ENCODE data around the gene SGSM1. TPM values are rescaled to one million over a fixed set of nuclear protein-coding genes. Genes with fewer than 3 reads are reported as not detected.

SGSM1 gene
- polyA plus RNA-seq, 1 of the 3 experiments (the other 2 are of a cell fraction): 0.15 TPM

GRCh38 chr22:24796860-24797259, 9.2 kb upstream of the SGSM1 start:
- H3K36me3 ChIP-seq (replicated peaks in 1 of 2; ENCODE audit: control insufficient read depth in 1 of 2, insufficient read depth in 2 of 2, low read length in 1 of 2): no peaks in the 10 kb centered on the region
- WGBS (ENCODE audit: low lambda C conversion rate): 50% methylated on average over 4 of the region's 4 CpGs
- H3K79me2 ChIP-seq (ENCODE audit: insufficient read depth): no peaks in the 10 kb centered on the region
- H3K9me3 ChIP-seq: no peaks in the 10 kb centered on the region
- no peak overlapping the region for H3K9ac ChIP-seq
- H2AFZ ChIP-seq (ENCODE audit: low read depth): no peak overlapping the region
- no peaks in the 10 kb centered on the region for H3F3A ChIP-seq (replicated peaks; ENCODE audit: insufficient read depth)
- H3K27me3 ChIP-seq (ENCODE audit: insufficient read depth): no peaks in the 10 kb centered on the region
- no peaks in the 10 kb centered on the region for H3K9me2 ChIP-seq
- no peaks in the 10 kb centered on the region for H4K20me1 ChIP-seq (ENCODE audit: insufficient read depth)
- CTCF ChIA-PET: no interaction called here
- TF ChIP-seq FOXM1 (IDR thresholded peaks at IDR 0.05; ENCODE audit: low read depth) (no peak), FOXJ3 (CRISPR knock-in tag; IDR thresholded peaks at IDR 0.05) (no peak), MEF2A (IDR thresholded peaks at IDR 0.05; ENCODE audit: borderline replicate concordance, low read depth) (no peak), RFX5 (IDR thresholded peaks at IDR 0.05; ENCODE audit: low read length) (no peak), EZH2phosphoT487 (IDR thresholded peaks at IDR 0.05; ENCODE audit: borderline replicate concordance, low read depth) (no peak), CTCF (IDR thresholded peaks at IDR 0.05) (no peak), FOSL2 (IDR thresholded peaks at IDR 0.05; ENCODE audit: borderline replicate concordance, low read depth) (no peak), TAF1 (IDR thresholded peaks at IDR 0.05; ENCODE audit: borderline replicate concordance, low read depth, low read length) (no peak), IRF3 (IDR thresholded peaks at IDR 0.05; ENCODE audit: low read depth, low read length) (no peak), REST (IDR thresholded peaks at IDR 0.05; ENCODE audit: low read depth, low read length) (no peak), JUND (IDR thresholded peaks at IDR 0.05) (no peak), ELF1 (IDR thresholded peaks at IDR 0.05) (no peak), TEAD4 (IDR thresholded peaks at IDR 0.05; ENCODE audit: borderline replicate concordance, insufficient read depth) (no peak)
- TF ChIP-seq, protein P1, sequence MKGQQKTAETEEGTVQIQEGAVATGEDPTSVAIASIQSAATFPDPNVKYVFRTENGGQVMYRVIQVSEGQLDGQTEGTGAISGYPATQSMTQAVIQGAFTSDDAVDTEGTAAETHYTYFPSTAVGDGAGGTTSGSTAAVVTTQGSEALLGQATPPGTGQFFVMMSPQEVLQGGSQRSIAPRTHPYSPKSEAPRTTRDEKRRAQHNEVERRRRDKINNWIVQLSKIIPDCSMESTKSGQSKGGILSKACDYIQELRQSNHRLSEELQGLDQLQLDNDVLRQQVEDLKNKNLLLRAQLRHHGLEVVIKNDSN (IDR thresholded peaks at IDR 0.05; ENCODE audit: borderline replicate concordance, low read depth): no peak
- TF ChIP-seq, protein P2, sequence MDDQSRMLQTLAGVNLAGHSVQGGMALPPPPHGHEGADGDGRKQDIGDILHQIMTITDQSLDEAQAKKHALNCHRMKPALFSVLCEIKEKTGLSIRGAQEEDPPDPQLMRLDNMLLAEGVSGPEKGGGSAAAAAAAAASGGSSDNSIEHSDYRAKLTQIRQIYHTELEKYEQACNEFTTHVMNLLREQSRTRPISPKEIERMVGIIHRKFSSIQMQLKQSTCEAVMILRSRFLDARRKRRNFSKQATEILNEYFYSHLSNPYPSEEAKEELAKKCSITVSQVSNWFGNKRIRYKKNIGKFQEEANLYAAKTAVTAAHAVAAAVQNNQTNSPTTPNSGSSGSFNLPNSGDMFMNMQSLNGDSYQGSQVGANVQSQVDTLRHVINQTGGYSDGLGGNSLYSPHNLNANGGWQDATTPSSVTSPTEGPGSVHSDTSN (IDR thresholded peaks at IDR 0.05): no peak
- no peaks in the 10 kb centered on the region; a peak in 1 of 4 replicates for H3K4me1 ChIP-seq (ENCODE audit: control insufficient read depth in 1 of 2, insufficient read depth in 2 of 2, low read depth in 1 of 2, low read length in 1 of 2)
- H3K27ac ChIP-seq (ENCODE audit: low read depth in 2 of 2, low read length in 1 of 2): no peak overlapping the region
- POLR2A ChIA-PET: interaction anchor here (0.6 kb wide), 1 partner anchor 60 kb away, joined by 4 read pairs; no protein-coding TSS in a partner anchor
- H3K4me3 ChIP-seq (ENCODE audit: low read depth in 2 of 2, low read length in 1 of 2): no peak overlapping the region
- no peak overlapping the region for H3K4me2 ChIP-seq
- DNase-seq: no peak

Data from SK-N-SH (cell line).